HCT116 (cell line): ENCODE results near the gene ATP1A2. TPM values are rescaled to one million over a fixed set of nuclear protein-coding genes. Genes with fewer than 3 reads are reported as not detected.

ENCODE experiments used
- CBX3 ChIP-seq: IDR thresholded peaks from 2 replicates; pipeline ENCODE4 v1.6.1; 2012; ENCODE audit warnings: low read depth
- ELF1 ChIP-seq: IDR thresholded peaks from 2 replicates; pipeline ENCODE4 v1.6.1; 2012; ENCODE audit warnings: low read depth, borderline replicate concordance
- RAD21 ChIP-seq: IDR thresholded peaks from 2 replicates; pipeline ENCODE4 v1.6.1; 2012; ENCODE audit warnings: low read depth, mild to moderate bottlenecking
- SP1 ChIP-seq: IDR thresholded peaks from 2 replicates; pipeline ENCODE4 v1.6.1; 2012; ENCODE audit warnings: low read depth
- TCF7L2 ChIP-seq: IDR thresholded peaks from 2 replicates; pipeline ENCODE4 v1.7.0; 2011; ENCODE audit warnings: borderline replicate concordance, inconsistent platforms; ENCODE audit not compliant: insufficient read depth, insufficient read length; ENCODE audit errors: extremely low read depth
- ZNF274 ChIP-seq: fragments of 200-500 bp; sonication (Bioruptor generic); IDR thresholded peaks from 2 replicates; pipeline ENCODE4 v1.6.1; 2014; ENCODE audit warnings: mild to moderate bottlenecking, low read depth, low read length, inconsistent platforms
- total RNA-seq: library from RNA; stranded (reverse); gene quantifications from one replicate; pipeline ENCODE4 v1.2.1, GENCODE V29; 2021; ENCODE audit not compliant: unreplicated experiment
- TF ChIP-seq, protein P1 (sequence below): IDR thresholded peaks from 2 replicates; pipeline ENCODE4 v1.6.1; 2012; ENCODE audit warnings: low read depth
- TF ChIP-seq, protein P2 (sequence below), 3 experiments: fragments of 200-600 bp in 1 of 3; sonication (generic) in 1 of 3; IDR thresholded peaks in 2 of 3; conservative IDR thresholded peaks in 1 of 3; 2 replicates each; pipeline ENCODE4 v1.5.1; 2012 to 2017; ENCODE audit warnings: low read depth in 2 of 3, low read length in 2 of 3, antibody characterized with exemption in 1 of 3, borderline replicate concordance in 1 of 3, control low read depth in 1 of 3, mild to moderate bottlenecking in 1 of 3, mixed read lengths in 1 of 3, mixed run types in 1 of 3, moderate library complexity in 1 of 3; ENCODE audit not compliant: insufficient read depth in 1 of 3
- TF ChIP-seq, protein P3 (sequence below): IDR thresholded peaks from 2 replicates; pipeline ENCODE4 v1.6.1; 2012

Gene ATP1A2
- total RNA-seq, 1 experiment from 2014 or later, result not detected

DNA sequence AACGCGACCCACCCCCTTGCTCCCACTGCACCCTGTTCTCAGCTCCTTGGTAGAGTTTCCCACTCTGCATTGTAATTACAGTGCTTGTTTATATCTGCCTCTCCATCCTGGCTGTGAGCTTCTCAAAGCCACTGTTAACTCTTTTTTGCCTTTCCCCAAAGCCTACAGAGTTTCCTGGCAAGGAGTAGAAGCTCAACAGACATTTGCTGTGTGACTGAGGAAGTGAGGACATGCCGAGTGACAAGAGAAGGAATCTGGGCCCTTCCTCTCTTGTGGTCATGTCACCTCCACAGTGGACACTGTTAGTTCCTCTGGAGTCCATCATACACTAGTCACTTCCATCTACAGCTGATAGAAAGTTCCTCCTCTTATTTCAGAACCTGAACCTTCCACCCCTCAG, 11.1 kb upstream of the ATP1A2 start (continued):
- TF ChIP-seq, protein P1, sequence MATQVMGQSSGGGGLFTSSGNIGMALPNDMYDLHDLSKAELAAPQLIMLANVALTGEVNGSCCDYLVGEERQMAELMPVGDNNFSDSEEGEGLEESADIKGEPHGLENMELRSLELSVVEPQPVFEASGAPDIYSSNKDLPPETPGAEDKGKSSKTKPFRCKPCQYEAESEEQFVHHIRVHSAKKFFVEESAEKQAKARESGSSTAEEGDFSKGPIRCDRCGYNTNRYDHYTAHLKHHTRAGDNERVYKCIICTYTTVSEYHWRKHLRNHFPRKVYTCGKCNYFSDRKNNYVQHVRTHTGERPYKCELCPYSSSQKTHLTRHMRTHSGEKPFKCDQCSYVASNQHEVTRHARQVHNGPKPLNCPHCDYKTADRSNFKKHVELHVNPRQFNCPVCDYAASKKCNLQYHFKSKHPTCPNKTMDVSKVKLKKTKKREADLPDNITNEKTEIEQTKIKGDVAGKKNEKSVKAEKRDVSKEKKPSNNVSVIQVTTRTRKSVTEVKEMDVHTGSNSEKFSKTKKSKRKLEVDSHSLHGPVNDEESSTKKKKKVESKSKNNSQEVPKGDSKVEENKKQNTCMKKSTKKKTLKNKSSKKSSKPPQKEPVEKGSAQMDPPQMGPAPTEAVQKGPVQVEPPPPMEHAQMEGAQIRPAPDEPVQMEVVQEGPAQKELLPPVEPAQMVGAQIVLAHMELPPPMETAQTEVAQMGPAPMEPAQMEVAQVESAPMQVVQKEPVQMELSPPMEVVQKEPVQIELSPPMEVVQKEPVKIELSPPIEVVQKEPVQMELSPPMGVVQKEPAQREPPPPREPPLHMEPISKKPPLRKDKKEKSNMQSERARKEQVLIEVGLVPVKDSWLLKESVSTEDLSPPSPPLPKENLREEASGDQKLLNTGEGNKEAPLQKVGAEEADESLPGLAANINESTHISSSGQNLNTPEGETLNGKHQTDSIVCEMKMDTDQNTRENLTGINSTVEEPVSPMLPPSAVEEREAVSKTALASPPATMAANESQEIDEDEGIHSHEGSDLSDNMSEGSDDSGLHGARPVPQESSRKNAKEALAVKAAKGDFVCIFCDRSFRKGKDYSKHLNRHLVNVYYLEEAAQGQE, result no peak
- TF ChIP-seq SP1, result no peak
- TF ChIP-seq, protein P2, sequence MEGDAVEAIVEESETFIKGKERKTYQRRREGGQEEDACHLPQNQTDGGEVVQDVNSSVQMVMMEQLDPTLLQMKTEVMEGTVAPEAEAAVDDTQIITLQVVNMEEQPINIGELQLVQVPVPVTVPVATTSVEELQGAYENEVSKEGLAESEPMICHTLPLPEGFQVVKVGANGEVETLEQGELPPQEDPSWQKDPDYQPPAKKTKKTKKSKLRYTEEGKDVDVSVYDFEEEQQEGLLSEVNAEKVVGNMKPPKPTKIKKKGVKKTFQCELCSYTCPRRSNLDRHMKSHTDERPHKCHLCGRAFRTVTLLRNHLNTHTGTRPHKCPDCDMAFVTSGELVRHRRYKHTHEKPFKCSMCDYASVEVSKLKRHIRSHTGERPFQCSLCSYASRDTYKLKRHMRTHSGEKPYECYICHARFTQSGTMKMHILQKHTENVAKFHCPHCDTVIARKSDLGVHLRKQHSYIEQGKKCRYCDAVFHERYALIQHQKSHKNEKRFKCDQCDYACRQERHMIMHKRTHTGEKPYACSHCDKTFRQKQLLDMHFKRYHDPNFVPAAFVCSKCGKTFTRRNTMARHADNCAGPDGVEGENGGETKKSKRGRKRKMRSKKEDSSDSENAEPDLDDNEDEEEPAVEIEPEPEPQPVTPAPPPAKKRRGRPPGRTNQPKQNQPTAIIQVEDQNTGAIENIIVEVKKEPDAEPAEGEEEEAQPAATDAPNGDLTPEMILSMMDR (IDR thresholded peaks at IDR 0.05 in 2 of 3, conservative IDR thresholded peaks at IDR 0.05 in 1 of 3; ENCODE audit: borderline replicate concordance in 1 of 3, insufficient read depth in 1 of 3, low read depth in 2 of 3, low read length in 2 of 3), result no peak
- no peak for TF ChIP-seq RAD21
- no peak for TF ChIP-seq ELF1
- no peak for TF ChIP-seq TCF7L2
- no peak for TF ChIP-seq CBX3
- TF ChIP-seq, protein P3, sequence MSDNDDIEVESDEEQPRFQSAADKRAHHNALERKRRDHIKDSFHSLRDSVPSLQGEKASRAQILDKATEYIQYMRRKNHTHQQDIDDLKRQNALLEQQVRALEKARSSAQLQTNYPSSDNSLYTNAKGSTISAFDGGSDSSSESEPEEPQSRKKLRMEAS, result no peak
- TF ChIP-seq ZNF274, result no peak
